Measurements from ENCODE around the gene SLC12A1.

SLC12A1 gene

GRCh38 chr15:48205981-48206380 is at the start of gene SLC12A1:
Gene SLC12A1 (plus strand): TSS chr15:48206302. CDS start chr15:48207720, 1,418 bp downstream.
- in situ Hi-C loops (cut with MboI; ENCODE audit: low sequenced_read_pairs): no loop called here

DNA sequence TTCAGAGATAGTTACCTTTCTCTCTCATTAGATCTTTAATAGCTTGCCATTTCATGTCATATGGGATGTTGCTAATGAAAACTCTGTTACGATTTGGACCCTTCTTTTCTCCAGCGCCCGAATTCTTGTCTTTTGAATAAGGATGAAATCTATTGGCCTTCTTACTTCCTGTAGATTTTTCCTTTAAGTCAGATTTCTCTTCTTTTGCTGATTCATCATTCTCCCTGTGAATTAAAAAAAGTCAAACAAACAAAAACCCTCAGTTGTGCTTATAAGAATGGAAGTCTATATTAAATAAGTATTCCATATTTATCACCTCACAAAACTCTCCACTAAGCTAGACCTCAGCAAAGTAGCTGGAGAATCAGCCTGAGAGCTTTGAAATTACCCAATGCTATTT is 37.5 kb upstream of the SLC12A1 start:
- in situ Hi-C loops (cut with MboI; ENCODE audit: low sequenced_read_pairs): no loop called here

DNA sequence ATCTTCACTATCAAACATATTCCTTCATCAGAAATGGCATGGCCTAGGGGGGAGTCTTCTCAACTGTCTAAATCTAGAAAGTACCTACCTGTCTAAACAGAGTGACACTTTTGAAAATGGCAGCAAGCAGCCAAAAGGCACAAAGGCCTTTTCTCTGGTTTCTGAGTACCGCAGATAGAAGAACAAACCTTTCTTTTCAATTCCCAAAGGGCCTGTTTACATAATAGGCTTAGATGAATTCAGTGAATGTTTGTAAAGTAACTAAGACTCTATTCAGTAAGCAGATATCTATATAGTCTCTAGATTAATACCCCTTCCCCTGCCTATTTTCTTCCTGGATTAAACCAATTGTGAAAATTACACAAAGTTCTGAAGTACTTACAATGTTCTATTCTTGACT is 35.1 kb upstream of the SLC12A1 start:
- in situ Hi-C loops (cut with MboI; ENCODE audit: low sequenced_read_pairs): no loop called here

- in situ Hi-C loops (cut with MboI; ENCODE audit: low sequenced_read_pairs): no loop called here
Measured at GRCh38 chr15:48175126-48175525, 31.0 kb upstream of the SLC12A1 start.

GRCh38 chr15:48176112-48176511 is 30.0 kb upstream of the SLC12A1 start:
- in situ Hi-C loops (cut with MboI; ENCODE audit: low sequenced_read_pairs): no loop called here

DNA sequence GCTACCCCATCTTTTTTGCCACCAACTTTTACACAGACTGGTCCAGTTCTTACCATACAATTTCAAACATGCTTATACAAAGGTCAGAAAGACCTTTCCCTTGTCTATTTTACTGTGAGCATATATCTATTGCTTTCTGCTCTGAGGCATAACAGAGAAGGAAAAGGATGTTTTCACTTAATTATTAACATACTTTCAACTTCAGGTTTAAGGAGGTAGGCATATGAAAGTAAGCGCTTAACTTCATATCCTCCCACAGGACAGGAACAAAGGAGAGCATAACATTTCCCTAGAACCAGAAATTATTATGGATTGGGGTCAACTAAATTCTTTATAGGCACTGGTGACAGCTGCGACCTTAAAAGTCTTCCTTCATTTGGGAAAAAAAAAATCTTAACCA is 29.1 kb upstream of the SLC12A1 start:
- in situ Hi-C loops (cut with MboI; ENCODE audit: low sequenced_read_pairs): no loop called here

DNA sequence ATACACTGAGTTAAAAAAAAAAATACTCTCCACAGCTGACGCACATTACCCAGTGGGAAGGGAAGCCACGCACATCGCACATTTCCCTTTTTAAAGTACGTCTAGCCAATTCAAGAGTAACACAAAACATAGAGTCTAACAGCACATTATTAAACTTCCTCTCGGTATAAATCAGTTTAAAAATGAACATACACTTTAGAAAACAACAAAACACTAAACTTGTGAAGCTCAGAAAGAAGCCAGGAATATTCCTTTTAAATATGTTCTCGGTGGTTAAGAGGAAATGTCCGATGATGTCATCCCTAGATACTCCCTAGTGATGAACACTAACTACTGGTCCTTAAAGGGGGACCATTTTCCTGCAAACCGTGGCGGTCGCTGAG is 28.7 kb upstream of the SLC12A1 start:
- in situ Hi-C loops (cut with MboI; ENCODE audit: low sequenced_read_pairs): no loop called here

DNA sequence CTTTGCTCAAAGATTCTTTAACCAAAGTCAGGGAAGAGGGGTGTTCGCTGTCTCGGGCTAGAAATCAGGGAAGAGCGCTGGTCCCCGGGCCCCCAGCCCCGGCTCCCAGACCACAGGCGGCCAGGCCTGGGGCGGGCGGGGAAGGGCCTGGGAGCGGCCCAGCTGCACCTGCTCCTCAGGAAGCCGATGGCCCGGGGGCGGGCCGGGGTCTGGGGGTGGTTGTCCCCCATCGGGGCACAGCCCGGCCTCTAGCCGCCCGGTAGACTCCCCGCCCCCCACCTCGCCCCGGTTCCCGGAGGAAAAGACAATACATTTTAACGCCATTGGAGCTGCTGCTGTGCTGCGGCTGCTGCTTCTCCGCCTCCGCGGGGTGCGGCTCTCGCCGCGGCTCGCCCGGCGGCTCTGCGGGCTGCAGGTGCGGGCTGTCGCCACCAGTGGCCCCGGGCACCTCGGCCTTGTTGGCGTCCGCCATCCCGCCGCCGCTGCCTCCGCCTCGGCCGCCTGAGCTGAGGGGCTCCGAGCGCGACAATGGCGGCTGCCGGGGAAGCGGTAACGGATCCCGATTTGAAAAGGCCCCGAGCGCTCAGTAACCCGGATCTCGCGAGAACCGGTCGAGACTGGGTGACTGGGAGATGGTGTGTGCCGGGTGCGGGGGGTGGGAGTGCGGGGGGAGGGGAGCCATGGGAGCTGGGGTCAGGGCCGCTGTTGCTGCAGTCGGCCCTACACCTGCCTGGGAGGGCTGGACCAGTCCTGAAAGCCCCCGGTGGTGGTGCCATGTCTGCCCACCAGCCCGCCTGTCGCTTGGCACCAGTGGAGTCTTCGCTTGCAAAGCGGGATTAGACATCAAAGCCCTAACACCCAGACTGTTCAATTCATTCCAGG is 28.1 kb upstream of the SLC12A1 start, which contains the start of gene MYEF2:
TSS of gene MYEF2 (minus strand) at position 530 of the 882 bp plus-strand sequence. CDS start at position 472, 58 bp downstream.
- in situ Hi-C loops (cut with MboI; ENCODE audit: low sequenced_read_pairs): no loop called here

DNA sequence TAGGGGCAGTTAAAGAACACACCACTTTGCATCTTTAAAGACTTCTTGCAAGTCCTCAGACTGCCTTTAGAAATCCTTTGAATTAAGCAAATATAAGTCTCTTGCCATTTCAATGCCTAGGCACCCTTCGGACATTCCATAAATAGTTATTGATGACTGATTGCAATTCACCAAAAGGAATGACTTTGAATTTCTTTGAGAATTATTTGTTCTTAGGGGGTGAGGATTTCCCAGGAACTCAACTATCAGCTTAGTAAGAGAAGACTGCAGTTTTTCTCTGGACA is 27.5 kb upstream of the SLC12A1 start:
- in situ Hi-C loops (cut with MboI; ENCODE audit: low sequenced_read_pairs): no loop called here

DNA sequence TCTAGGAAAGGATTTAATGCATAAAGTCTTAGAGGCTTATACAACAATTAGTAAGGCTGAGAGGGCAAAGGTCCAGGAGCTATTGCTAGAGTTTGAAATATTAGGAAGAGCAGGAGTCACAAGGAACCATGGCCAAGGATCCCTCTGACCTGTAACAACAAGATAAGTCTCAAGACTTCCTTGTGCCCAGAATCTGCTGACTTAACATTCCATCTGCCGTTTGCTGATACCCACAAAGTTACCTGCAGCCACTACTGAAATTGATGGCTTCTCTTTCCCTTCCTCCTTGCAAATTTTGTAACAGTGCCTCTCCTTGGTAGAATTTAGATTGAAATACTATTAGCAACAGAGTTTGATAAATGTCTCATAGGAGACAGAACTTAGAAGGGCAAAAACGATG is 23.4 kb upstream of the SLC12A1 start:
- in situ Hi-C loops (cut with MboI; ENCODE audit: low sequenced_read_pairs): no loop called here

- in situ Hi-C loops (cut with MboI; ENCODE audit: low sequenced_read_pairs): no loop called here
Measured at GRCh38 chr15:48185529-48185928, 20.6 kb upstream of the SLC12A1 start.

DNA sequence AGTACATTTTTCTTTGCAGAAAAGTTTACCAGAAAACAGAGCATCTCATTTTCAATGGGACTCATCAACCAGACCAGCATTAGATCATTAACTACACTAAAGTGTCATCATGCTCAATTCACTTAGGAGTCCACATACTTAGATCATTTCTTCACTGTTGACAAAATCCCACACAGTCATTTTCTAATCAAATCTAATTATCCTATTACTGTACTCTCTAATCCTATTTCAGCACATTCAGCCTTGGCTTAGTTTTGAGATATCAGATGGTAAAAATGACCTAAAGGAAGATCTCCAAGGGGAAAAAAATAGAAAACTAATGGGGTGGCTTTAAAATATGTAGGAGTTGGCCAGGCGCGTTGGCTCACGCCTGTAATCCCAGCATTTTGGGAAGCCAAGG is 19.8 kb upstream of the SLC12A1 start:
- in situ Hi-C loops (cut with MboI; ENCODE audit: low sequenced_read_pairs): no loop called here

DNA sequence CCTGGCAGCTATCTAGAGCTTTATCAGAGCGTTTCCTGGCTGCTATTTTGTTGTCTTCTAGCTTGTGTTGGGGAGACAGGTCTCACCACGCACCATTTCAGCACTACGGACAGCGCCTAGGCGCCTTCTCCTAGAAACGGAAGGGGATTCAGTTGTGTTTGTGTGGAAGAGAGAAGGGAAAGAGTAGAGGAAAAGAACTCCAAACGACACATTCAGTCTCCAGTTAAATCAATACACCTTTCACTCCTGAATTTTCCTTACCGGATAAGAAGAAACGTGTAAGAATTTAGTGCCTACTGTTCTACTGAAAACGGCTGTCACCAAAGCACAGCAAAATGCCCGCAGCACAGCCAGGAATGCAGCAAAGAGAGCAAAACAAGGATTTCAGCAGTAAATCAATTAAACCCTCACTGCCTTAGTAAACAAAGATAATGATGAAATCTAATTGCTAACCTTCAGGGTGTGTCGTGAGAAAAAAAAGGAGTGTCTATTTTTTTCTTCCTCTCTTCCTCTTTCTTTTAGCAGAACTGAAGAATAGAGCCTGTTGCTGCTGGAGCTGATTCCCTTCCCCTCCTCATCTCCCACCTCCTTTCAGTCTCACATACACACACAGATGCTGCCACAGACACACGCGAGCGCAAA is 15.0 kb upstream of the SLC12A1 start:
- in situ Hi-C loops (cut with MboI; ENCODE audit: low sequenced_read_pairs): no loop called here

- in situ Hi-C loops (cut with MboI; ENCODE audit: low sequenced_read_pairs): no loop called here
Measured at GRCh38 chr15:48191574-48192225, 14.4 kb upstream of the SLC12A1 start, which contains the start of gene CTXN2. Gene CTXN2 (plus strand): TSS chr15:48191665. CDS start chr15:48201301, 9,636 bp downstream.

- in situ Hi-C loops (cut with MboI; ENCODE audit: low sequenced_read_pairs): no loop called here
Measured at GRCh38 chr15:48202068-48202467, 4.0 kb upstream of the SLC12A1 start.

DNA sequence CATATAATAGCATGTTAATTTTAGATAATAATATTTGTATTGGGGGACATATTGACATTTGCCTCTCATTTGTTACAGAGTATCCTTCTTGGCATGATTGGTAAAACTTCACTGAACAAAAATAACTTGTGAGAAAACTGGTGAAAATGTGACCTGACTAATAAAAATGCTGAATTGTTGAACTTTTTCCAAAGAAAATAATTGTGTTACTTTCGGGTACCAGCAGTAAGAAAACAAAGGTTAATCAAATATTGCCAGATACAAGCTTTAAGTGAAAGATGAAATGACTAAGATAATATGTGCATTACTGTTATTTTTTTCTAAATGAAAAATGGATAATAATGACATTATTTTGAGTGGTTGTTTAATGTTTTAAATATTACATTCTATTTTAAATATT is 15.2 kb downstream of the SLC12A1 start:
- in situ Hi-C loops (cut with MboI; ENCODE audit: low sequenced_read_pairs): no loop called here

DNA sequence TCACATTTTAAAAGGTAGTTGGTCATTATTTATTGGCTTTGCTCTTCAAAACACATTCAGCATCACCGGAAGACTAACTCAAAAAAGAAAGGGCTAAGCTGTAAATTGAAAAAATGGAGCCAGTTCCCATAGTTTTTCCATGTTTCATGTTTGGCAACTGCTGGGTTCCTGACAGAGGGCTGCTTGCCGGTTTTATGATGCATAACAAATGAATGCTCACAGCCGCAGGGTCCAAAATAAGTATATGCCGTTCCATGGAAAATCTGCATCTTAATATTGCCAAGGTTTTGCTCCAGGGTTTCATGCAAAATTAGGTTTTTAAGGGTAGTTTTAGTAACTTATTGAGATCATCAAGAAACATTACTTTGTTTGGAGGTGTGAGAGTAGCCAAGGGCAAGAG is 15.8 kb downstream of the SLC12A1 start:
- in situ Hi-C loops (cut with MboI; ENCODE audit: low sequenced_read_pairs): no loop called here

DNA sequence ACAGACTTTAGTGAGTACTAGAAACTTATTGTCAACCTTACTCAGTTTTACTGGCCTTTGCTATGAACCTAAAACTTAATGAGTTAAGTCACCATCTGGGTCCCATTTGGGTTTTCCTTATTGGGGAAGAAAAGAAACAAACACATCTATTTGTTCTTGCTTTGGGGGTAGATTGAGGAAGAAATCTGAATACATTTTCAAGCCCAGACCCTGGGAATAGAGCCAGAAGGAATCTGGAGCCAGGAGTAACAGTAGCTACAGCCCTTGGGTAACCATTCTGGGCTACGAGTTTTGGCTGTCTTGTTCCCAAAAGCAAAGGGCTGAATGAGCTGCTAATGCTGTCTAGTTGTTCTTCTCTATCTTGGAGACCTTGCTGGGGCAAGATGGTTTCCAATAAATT is 16.5 kb downstream of the SLC12A1 start:
- in situ Hi-C loops (cut with MboI; ENCODE audit: low sequenced_read_pairs): no loop called here

DNA sequence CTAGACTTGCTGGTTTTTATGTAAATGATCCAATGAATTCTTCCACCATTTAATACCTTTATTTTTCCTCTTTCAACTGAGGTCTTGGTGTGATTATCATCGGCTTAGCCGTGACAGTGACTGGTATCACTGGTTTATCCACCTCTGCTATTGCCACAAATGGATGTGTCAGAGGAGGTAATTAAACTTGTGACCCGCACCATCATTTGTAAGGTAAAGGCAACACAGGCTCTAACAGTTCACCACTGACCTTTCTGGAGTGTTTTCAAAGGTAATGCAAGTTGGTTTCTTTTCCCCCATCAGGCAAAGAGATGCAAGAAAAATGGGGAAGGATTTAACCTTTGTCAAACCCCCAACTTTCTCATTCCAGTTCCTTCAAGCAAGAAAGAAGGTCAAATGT is 19.7 kb downstream of the SLC12A1 start:
- in situ Hi-C loops (cut with MboI; ENCODE audit: low sequenced_read_pairs): no loop called here

- in situ Hi-C loops (cut with MboI; ENCODE audit: low sequenced_read_pairs): no loop called here
Measured at GRCh38 chr15:48230498-48230897, 24.4 kb downstream of the SLC12A1 start.

DNA sequence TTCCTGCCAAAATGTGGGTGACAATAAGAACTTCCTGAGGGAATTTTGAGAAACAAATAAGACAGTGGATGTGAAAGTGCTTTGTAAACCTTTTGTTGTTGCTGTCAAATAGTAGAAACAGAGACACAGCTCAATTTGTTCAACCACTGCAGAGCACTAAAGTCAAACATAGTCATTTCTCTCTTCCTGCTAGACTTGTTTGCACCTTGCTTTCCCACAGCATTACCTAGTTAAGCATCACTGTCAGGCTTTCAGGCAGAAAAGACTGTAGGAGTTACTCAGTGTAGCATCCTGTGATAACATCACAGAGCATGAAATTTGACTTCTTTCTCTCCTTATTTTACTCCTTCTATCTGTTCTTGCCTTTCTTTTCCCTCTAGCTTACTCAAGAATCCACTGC is 27.1 kb downstream of the SLC12A1 start:
- in situ Hi-C loops (cut with MboI; ENCODE audit: low sequenced_read_pairs): no loop called here

GRCh38 chr15:48239334-48239733 is 33.2 kb downstream of the SLC12A1 start:
- in situ Hi-C loops (cut with MboI; ENCODE audit: low sequenced_read_pairs): no loop called here

Measured in HL-60/S4 (cell line).